OCI-LY3 (cell line): ENCODE measurements around the gene NXN.

Experiments
- EZH2phosphoT487 ChIP-seq: fragments of 200-600 bp; shearing (Covaris generic); IDR thresholded peaks from 2 replicates; pipeline ENCODE4 v1.6.1; 2018; ENCODE audit warnings: antibody characterized with exemption, mixed run types, low read depth
- TF ChIP-seq, protein P1 (sequence below): fragments of 200-600, 300-600 bp; sonication (generic); IDR thresholded peaks from 2 replicates; pipeline ENCODE4 v1.5.1; 2014; ENCODE audit warnings: antibody characterized with exemption, low read length, low read depth

- TF ChIP-seq, protein P1, sequence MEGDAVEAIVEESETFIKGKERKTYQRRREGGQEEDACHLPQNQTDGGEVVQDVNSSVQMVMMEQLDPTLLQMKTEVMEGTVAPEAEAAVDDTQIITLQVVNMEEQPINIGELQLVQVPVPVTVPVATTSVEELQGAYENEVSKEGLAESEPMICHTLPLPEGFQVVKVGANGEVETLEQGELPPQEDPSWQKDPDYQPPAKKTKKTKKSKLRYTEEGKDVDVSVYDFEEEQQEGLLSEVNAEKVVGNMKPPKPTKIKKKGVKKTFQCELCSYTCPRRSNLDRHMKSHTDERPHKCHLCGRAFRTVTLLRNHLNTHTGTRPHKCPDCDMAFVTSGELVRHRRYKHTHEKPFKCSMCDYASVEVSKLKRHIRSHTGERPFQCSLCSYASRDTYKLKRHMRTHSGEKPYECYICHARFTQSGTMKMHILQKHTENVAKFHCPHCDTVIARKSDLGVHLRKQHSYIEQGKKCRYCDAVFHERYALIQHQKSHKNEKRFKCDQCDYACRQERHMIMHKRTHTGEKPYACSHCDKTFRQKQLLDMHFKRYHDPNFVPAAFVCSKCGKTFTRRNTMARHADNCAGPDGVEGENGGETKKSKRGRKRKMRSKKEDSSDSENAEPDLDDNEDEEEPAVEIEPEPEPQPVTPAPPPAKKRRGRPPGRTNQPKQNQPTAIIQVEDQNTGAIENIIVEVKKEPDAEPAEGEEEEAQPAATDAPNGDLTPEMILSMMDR = no peak
- no peak for TF ChIP-seq EZH2phosphoT487
Measured at GRCh38 chr17:801660-802059, 177.9 kb downstream of the NXN start.
